ENCODE results near the gene FHL1.

DNA sequence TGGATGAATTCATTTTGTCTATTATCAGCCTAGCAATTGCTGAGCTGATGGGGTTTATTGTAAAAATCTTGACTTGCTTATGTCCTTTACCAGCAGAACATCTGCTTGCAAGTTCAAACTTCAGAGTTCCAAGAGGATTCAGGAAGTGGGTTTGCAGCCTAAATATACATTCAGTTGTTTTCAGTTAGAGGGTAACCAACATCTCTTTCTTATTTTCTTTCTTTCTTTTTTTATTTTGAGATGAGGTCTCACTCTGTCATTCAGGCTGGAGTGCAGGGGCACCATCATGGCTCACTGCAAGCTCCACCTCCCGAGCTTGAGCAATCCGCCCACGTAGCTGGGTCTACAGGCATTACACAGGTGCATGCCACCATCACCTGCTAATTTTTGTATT, 31.4 kb upstream of the FHL1 start:
- TF ChIP-seq CTCF (IDR thresholded peaks at IDR 0.05) (no peak), POLR2A (IDR thresholded peaks at IDR 0.05) (no peak), POLR2AphosphoS5 (IDR thresholded peaks at IDR 0.05) (no peak), EP300 (IDR thresholded peaks at IDR 0.05; ENCODE audit: low read depth) (no peak)

Measured in transverse colon (tissue), 4 donors.